ENCODE measurements around the gene GPSM3. TPM values are rescaled to one million over a fixed set of nuclear protein-coding genes. Genes with fewer than 3 reads are reported as not detected.
A peak's percentile ranks its signal among the peaks of the same experiment; 100 is the strongest.

Gene GPSM3
- total and polyA plus RNA-seq, 2 of the 13 experiments (the other 11 are each of a cell fraction or from before 2014, with no cell fraction given) = 0.18 to 6.2 TPM

GRCh38 chr6:32177183-32177787 is 15.2 kb downstream of the GPSM3 start (continued):
- TF ChIP-seq HNF1A (IDR thresholded peaks at IDR 0.05; ENCODE audit: low read depth) (no peak), HNF1A (CRISPR knock-in tag; IDR thresholded peaks at IDR 0.05; ENCODE audit: borderline replicate concordance) (no peak), YY1 (IDR thresholded peaks at IDR 0.05; ENCODE audit: insufficient read depth, insufficient replicate concordance, low read depth, low read length) (peak; percentile 89), ZNF772 (CRISPR knock-in tag; IDR thresholded peaks at IDR 0.05) (peak; percentile 68; the same call in 1 of the 2 replicates), ZNF276 (CRISPR knock-in tag; IDR thresholded peaks at IDR 0.05; ENCODE audit: low read depth) (no peak; the same call in none of the 2 replicates), ZNF891 (CRISPR knock-in tag; IDR thresholded peaks at IDR 0.05) (peak; percentile 18; the same call in 1 of the 2 replicates), ZNF10 (CRISPR knock-in tag; IDR thresholded peaks at IDR 0.05; ENCODE audit: borderline replicate concordance, low read depth) (no peak), RFXAP (CRISPR knock-in tag; IDR thresholded peaks at IDR 0.05; ENCODE audit: borderline replicate concordance) (no peak), ETV6 (CRISPR knock-in tag; conservative IDR thresholded peaks at IDR 0.05) (no peak), HOXA3 (CRISPR knock-in tag; IDR thresholded peaks at IDR 0.05) (peak; percentile 91), ATF5 (CRISPR knock-in tag; IDR thresholded peaks at IDR 0.05; ENCODE audit: low read depth) (no peak), TMF1 (CRISPR knock-in tag; IDR thresholded peaks at IDR 0.05; ENCODE audit: low read depth) (no peak), MTF2 (CRISPR knock-in tag; IDR thresholded peaks at IDR 0.05; ENCODE audit: borderline replicate concordance) (no peak), ZNF451 (CRISPR knock-in tag; IDR thresholded peaks at IDR 0.05) (no peak), ZNF674 (CRISPR knock-in tag; IDR thresholded peaks at IDR 0.05; ENCODE audit: low read depth) (no peak), JUND (CRISPR knock-in tag; IDR thresholded peaks at IDR 0.05) (no peak), FOXK2 (IDR thresholded peaks at IDR 0.05) (no peak), RFXANK (CRISPR knock-in tag; IDR thresholded peaks at IDR 0.05) (no peak; the same call in 1 of the 2 replicates), NR0B2 (CRISPR knock-in tag; IDR thresholded peaks at IDR 0.05) (no peak; the same call in 1 of the 2 replicates)
